Stimulated activated naive CD8-positive, alpha-beta T cell treated with anti-CD3 and anti-CD28 coated beads, Interleukin-15, amount 100 ng/mL, for 72 hours (primary cell): Measurements from ENCODE around the gene XG.
"Not testable (repeated sequence)": the region's sequence is repeated elsewhere in the genome, so short reads cannot be mapped to it uniquely, and the experiment has no call there.

ENCODE experiments used
- ATAC-seq: fragments of 150-1000 bp; cut with Tn5 transposase; 2 replicates; pipeline ENCODE4 v1.10.0; 2021; ENCODE audit warnings: mild to moderate bottlenecking, moderate library complexity
- DNase-seq, 2 donors: peaks; one replicate each; pipeline ENCODE4 v3.0.0; 2021 to 2022
- H3K27ac Mint-ChIP-seq, 2 donors: one replicate each; pipeline ENCODE4 v1.8.0; 2022; ENCODE audit warnings: mild to moderate bottlenecking in 2 of 2, mixed read lengths in 2 of 2, moderate library complexity in 2 of 2
- H3K27me3 Mint-ChIP-seq: one replicate; pipeline ENCODE4 v1.8.0; 2022; ENCODE audit warnings: mixed read lengths
- H3K4me1 Mint-ChIP-seq: one replicate; pipeline ENCODE4 v1.8.0; 2022; ENCODE audit warnings: mild to moderate bottlenecking, mixed read lengths
- H3K4me3 Mint-ChIP-seq, 2 donors: one replicate each; pipeline ENCODE4 v1.8.0; 2022; ENCODE audit warnings: mild to moderate bottlenecking in 2 of 2, mixed read lengths in 2 of 2, moderate library complexity in 1 of 2
- H3K9me3 Mint-ChIP-seq, 2 donors: one replicate each; pipeline ENCODE4 v1.8.0; 2022; ENCODE audit warnings: mixed read lengths in 2 of 2

The XG gene

GRCh38 chrX:2812161-2812907 lies 60.5 kb downstream of the XG start:
- not testable (repeated sequence) for H3K27me3 Mint-ChIP-seq, H3K9me3 Mint-ChIP-seq, H3K4me1 Mint-ChIP-seq, H3K27ac Mint-ChIP-seq
- DNase-seq (peak; percentile 6 to 28), ATAC-seq (peak; percentile 58)
- peak overlapping the region; percentile 48 to 67 for H3K4me3 Mint-ChIP-seq

- DNase-seq (no peak), ATAC-seq (no peak)
- Mint-ChIP-seq H3K27ac (no peak overlapping the region), H3K4me1 (peaks cover 6% of the 10 kb centered on the region), H3K27me3 (peaks cover 9% of the 10 kb centered on the region), H3K9me3 (no peaks in the 10 kb centered on the region), H3K4me3 (no peak overlapping the region)
Observed at GRCh38 chrX:2817036-2817435, 65.2 kb downstream of the XG start.

GRCh38 chrX:2819345-2820135 lies 67.7 kb downstream of the XG start:
- no peak overlapping the region for H3K4me3 Mint-ChIP-seq
- H3K4me1 Mint-ChIP-seq = peaks cover 6% of the 10 kb centered on the region
- no peaks in the 10 kb centered on the region for H3K9me3 Mint-ChIP-seq
- no peak overlapping the region for H3K27ac Mint-ChIP-seq
- DNase-seq = no peak
- peaks cover 4% of the 10 kb centered on the region for H3K27me3 Mint-ChIP-seq
- no peak for ATAC-seq

- Mint-ChIP-seq H3K9me3 (no peaks in the 10 kb centered on the region), H3K4me1 (peaks cover 6% of the 10 kb centered on the region), H3K27me3 (no peaks in the 10 kb centered on the region), H3K27ac (peak overlapping the region in 1 of 2 donors; percentile 89), H3K4me3 (no peak overlapping the region)
- ATAC-seq (no peak), DNase-seq (no peak)
Observed at GRCh38 chrX:2820136-2820771, 68.4 kb downstream of the XG start.

GRCh38 chrX:2823795-2824386 lies 72.1 kb downstream of the XG start:
- Mint-ChIP-seq H3K9me3 (no peaks in the 10 kb centered on the region), H3K4me1 (peaks cover 6% of the 10 kb centered on the region), H3K27ac (no peak overlapping the region), H3K27me3 (no peaks in the 10 kb centered on the region), H3K4me3 (no peak overlapping the region)
- ATAC-seq = no peak
- DNase-seq = no peak

GRCh38 chrX:2824886-2825285 lies 73.0 kb downstream of the XG start:
- Mint-ChIP-seq H3K4me1 (peaks cover 6% of the 10 kb centered on the region), H3K9me3 (no peaks in the 10 kb centered on the region), H3K27me3 (peaks cover 6% of the 10 kb centered on the region), H3K4me3 (no peak overlapping the region), H3K27ac (no peak overlapping the region)
- ATAC-seq (no peak), DNase-seq (no peak)

GRCh38 chrX:2828344-2828958 lies 76.6 kb downstream of the XG start, which contains the start of gene GYG2:
Gene GYG2 (plus strand): TSS chrX:2828930. CDS start chrX:2830189, 1,259 bp downstream.
- Mint-ChIP-seq H3K9me3 (no peaks in the 10 kb centered on the region), H3K27ac (no peak within 1 kb of the TSS), H3K27me3 (peaks cover 23% of the 10 kb centered on the region), H3K4me3 (peak within 1 kb of the TSS in 1 of 2 donors; percentile 24), H3K4me1 (no peaks in the 10 kb centered on the region)
- no peak for ATAC-seq
- no peak for DNase-seq

- Mint-ChIP-seq H3K4me1 (no peaks in the 10 kb centered on the region), H3K27me3 (peaks cover 23% of the 10 kb centered on the region), H3K4me3 (no peak overlapping the region), H3K27ac (no peak overlapping the region), H3K9me3 (no peaks in the 10 kb centered on the region)
- ATAC-seq = peak; percentile 33
- no peak for DNase-seq
Observed at GRCh38 chrX:2828959-2829411, 77.1 kb downstream of the XG start.

GRCh38 chrX:2829469-2830246 lies 77.8 kb downstream of the XG start:
- H3K27me3 Mint-ChIP-seq = peaks cover 23% of the 10 kb centered on the region
- no peak for DNase-seq
- H3K27ac Mint-ChIP-seq = no peak overlapping the region
- H3K4me3 Mint-ChIP-seq = no peak overlapping the region
- H3K9me3 Mint-ChIP-seq = no peaks in the 10 kb centered on the region
- peak; percentile 40 for ATAC-seq
- no peaks in the 10 kb centered on the region for H3K4me1 Mint-ChIP-seq

- peaks cover 23% of the 10 kb centered on the region for H3K27me3 Mint-ChIP-seq
- DNase-seq (no peak), ATAC-seq (no peak)
- peak overlapping the region in 1 of 2 donors; percentile 53 for H3K4me3 Mint-ChIP-seq
- H3K4me1 Mint-ChIP-seq = no peaks in the 10 kb centered on the region
- H3K27ac Mint-ChIP-seq = no peak overlapping the region
- peaks cover 0 to 9% of the 10 kb centered on the region in 2 donors for H3K9me3 Mint-ChIP-seq
Observed at GRCh38 chrX:2831471-2832228, 79.8 kb downstream of the XG start.

- no peak for ATAC-seq
- peaks cover 17% of the 10 kb centered on the region for H3K27me3 Mint-ChIP-seq
- no peak overlapping the region for H3K27ac Mint-ChIP-seq
Observed at GRCh38 chrX:2837961-2838360, 86.1 kb downstream of the XG start.

GRCh38 chrX:2840961-2841360 lies 89.1 kb downstream of the XG start:
- Mint-ChIP-seq H3K4me1 (peaks cover 5% of the 10 kb centered on the region), H3K9me3 (peaks cover 9 to 21% of the 10 kb centered on the region in 2 donors), H3K27me3 (peaks cover 17% of the 10 kb centered on the region), H3K27ac (peak overlapping the region in 1 of 2 donors; percentile 2), H3K4me3 (no peak overlapping the region)
- ATAC-seq (no peak), DNase-seq (no peak)

More at GRCh38 chrX:2837961-2838360, 86.1 kb downstream of the XG start:
- H3K4me3 Mint-ChIP-seq = no peak overlapping the region
- peaks cover 9 to 27% of the 10 kb centered on the region in 2 donors for H3K9me3 Mint-ChIP-seq
- peaks cover 5% of the 10 kb centered on the region for H3K4me1 Mint-ChIP-seq
- no peak for DNase-seq

GRCh38 chrX:2841537-2841936 lies 89.7 kb downstream of the XG start:
- no peak overlapping the region for H3K4me3 Mint-ChIP-seq
- no peak overlapping the region for H3K27ac Mint-ChIP-seq
- H3K27me3 Mint-ChIP-seq = peaks cover 17% of the 10 kb centered on the region
- peaks cover 9 to 17% of the 10 kb centered on the region in 2 donors for H3K9me3 Mint-ChIP-seq
- ATAC-seq (no peak), DNase-seq (no peak)
- peaks cover 5% of the 10 kb centered on the region for H3K4me1 Mint-ChIP-seq

GRCh38 chrX:2846992-2847391 lies 95.2 kb downstream of the XG start:
- Mint-ChIP-seq H3K9me3 (no peaks in the 10 kb centered on the region), H3K27ac (no peak overlapping the region), H3K4me3 (no peak overlapping the region), H3K27me3 (no peaks in the 10 kb centered on the region), H3K4me1 (no peaks in the 10 kb centered on the region)
- DNase-seq (no peak), ATAC-seq (no peak)
